Stimulated activated naive CD8-positive, alpha-beta T cell treated with anti-CD3 and anti-CD28 coated beads, Interleukin-15, amount 100 ng/mL, for 72 hours (primary cell): ENCODE measurements around the gene ZPBP2.

Source experiments
- ATAC-seq: fragments of 150-1000 bp; cut with Tn5 transposase; 2 replicates; pipeline ENCODE4 v1.10.0; 2021; ENCODE audit warnings: mild to moderate bottlenecking, moderate library complexity
- DNase-seq, 2 donors: peaks; one replicate each; pipeline ENCODE4 v3.0.0; 2021 to 2022
- H3K27ac Mint-ChIP-seq, 2 donors: one replicate each; pipeline ENCODE4 v1.8.0; 2022; ENCODE audit warnings: mild to moderate bottlenecking in 2 of 2, mixed read lengths in 2 of 2, moderate library complexity in 2 of 2
- H3K27me3 Mint-ChIP-seq: one replicate; pipeline ENCODE4 v1.8.0; 2022; ENCODE audit warnings: mixed read lengths
- H3K4me1 Mint-ChIP-seq: one replicate; pipeline ENCODE4 v1.8.0; 2022; ENCODE audit warnings: mild to moderate bottlenecking, mixed read lengths
- H3K4me3 Mint-ChIP-seq, 2 donors: one replicate each; pipeline ENCODE4 v1.8.0; 2022; ENCODE audit warnings: mild to moderate bottlenecking in 2 of 2, mixed read lengths in 2 of 2, moderate library complexity in 1 of 2
- H3K9me3 Mint-ChIP-seq, 2 donors: one replicate each; pipeline ENCODE4 v1.8.0; 2022; ENCODE audit warnings: mixed read lengths in 2 of 2

Gene ZPBP2

GRCh38 chr17:39867880-39868553 lies at the start of gene ZPBP2:
Gene ZPBP2, plus strand, starts transcription at chr17:39868202. Its CDS starts 153 bp downstream, at chr17:39868355.
- Mint-ChIP-seq H3K4me3 (peak within 1 kb of the TSS; percentile 71 to 83), H3K27me3 (no peaks in the 10 kb centered on the region), H3K27ac (peak within 1 kb of the TSS; percentile 89 to 98), H3K4me1 (peaks cover 52% of the 10 kb centered on the region), H3K9me3 (peaks cover 0 to 3% of the 10 kb centered on the region in 2 donors)
- ATAC-seq, result no peak
- peak; percentile 44 to 57 for DNase-seq

DNA sequence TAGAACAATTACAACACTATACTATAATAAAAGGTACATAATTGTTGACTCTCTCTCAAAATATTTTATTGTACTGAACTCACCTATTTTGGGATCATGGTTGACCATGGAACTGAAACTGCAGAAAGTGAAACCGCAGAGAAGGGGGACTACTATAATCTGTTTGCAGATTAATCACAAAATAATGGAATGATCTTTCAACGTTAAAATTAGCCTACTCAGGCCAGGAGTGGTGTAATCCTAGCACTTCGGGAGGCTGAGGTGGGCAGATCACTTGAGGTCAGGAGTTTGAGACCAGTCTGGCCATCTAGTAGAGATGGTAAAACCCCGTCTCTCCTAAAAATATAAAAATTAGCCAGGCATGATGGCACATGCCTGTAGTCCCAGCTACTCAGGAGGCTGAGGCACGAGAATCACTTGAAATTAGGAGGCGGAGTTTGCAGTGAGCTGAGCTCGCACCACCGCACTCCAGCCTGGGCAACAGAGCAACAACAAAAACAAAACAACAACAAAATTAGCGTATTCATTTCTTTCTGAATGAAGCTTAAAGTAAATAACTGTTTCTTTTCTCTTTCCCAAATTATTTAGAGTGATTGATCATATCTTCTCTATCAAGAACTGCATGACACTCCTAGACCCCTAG lies 49.5 kb upstream of the ZPBP2 start:
- DNase-seq (no peak), ATAC-seq (no peak)
- H3K4me1 Mint-ChIP-seq, result peaks cover 70% of the 10 kb centered on the region
- H3K27me3 Mint-ChIP-seq, result no peaks in the 10 kb centered on the region
- H3K4me3 Mint-ChIP-seq, result peak overlapping the region; percentile 12 to 41
- H3K27ac Mint-ChIP-seq, result peak overlapping the region; percentile 74 to 82
- peaks cover 13 to 22% of the 10 kb centered on the region in 2 donors for H3K9me3 Mint-ChIP-seq

- peaks cover 32 to 36% of the 10 kb centered on the region in 2 donors for H3K9me3 Mint-ChIP-seq
- DNase-seq, result no peak
- H3K4me3 Mint-ChIP-seq, result peak overlapping the region; percentile 4 to 36
- H3K27ac Mint-ChIP-seq, result peak overlapping the region in 1 of 2 donors; percentile 92
- peaks cover 49% of the 10 kb centered on the region for H3K4me1 Mint-ChIP-seq
- no peak for ATAC-seq
- H3K27me3 Mint-ChIP-seq, result no peaks in the 10 kb centered on the region
Measured at GRCh38 chr17:39820541-39820940, 47.5 kb upstream of the ZPBP2 start.

GRCh38 chr17:39820987-39821386 lies 47.0 kb upstream of the ZPBP2 start:
- Mint-ChIP-seq H3K4me1 (peaks cover 46% of the 10 kb centered on the region), H3K4me3 (no peak overlapping the region), H3K9me3 (peaks cover 34 to 37% of the 10 kb centered on the region in 2 donors), H3K27me3 (no peaks in the 10 kb centered on the region), H3K27ac (peak overlapping the region in 1 of 2 donors; percentile 92)
- no peak for ATAC-seq
- no peak for DNase-seq

DNA sequence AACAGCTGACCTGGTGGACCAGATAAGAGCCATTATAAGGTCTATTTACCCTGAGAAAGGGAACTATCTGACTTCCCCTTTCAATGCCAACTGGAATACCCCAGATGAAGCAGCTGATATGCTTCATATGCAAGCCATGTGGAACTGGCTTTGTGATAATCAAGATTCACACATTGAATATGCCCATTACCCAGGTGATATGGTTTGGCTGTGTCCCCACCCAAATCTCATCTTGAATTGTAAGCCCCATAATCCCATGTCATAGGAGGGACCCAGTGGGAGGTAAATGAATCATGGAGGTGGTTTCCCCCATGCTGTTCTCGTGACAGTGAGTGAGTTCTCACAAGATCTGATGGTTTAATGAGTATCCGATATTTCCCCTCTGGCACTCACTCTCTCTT lies 46.0 kb upstream of the ZPBP2 start:
- peaks cover 34 to 44% of the 10 kb centered on the region in 2 donors for H3K9me3 Mint-ChIP-seq
- ATAC-seq, result peak; percentile 42
- no peak overlapping the region for H3K4me3 Mint-ChIP-seq
- peak in 1 of 2 donors; percentile 23 for DNase-seq
- H3K4me1 Mint-ChIP-seq, result peaks cover 57% of the 10 kb centered on the region
- no peak overlapping the region for H3K27ac Mint-ChIP-seq
- H3K27me3 Mint-ChIP-seq, result no peaks in the 10 kb centered on the region

GRCh38 chr17:39823407-39824054 lies 44.5 kb upstream of the ZPBP2 start:
- DNase-seq, result peak in 1 of 2 donors; percentile 23
- H3K4me1 Mint-ChIP-seq, result peaks cover 65% of the 10 kb centered on the region
- H3K4me3 Mint-ChIP-seq, result no peak overlapping the region
- no peaks in the 10 kb centered on the region for H3K27me3 Mint-ChIP-seq
- peaks cover 34 to 44% of the 10 kb centered on the region in 2 donors for H3K9me3 Mint-ChIP-seq
- no peak overlapping the region for H3K27ac Mint-ChIP-seq
- no peak for ATAC-seq

DNA sequence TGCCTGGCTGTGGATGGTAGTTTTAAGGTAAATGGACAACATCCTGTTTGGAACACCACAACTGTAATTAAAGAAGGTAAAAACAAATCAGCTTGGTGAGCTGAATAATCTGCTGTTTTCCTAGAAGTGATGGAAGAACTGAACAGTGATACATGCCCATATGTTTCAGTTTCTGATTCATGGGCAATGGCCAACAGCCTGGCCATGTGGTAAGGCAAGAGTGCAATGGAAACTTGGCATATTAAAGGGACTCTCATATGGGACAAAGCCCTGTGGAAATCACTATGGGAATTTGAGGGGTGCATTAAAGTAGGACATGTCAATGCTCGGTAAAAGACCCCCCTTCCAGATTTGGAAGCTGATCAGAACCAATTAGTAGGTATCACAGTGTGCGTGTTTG lies 41.7 kb upstream of the ZPBP2 start:
- no peak for DNase-seq

GRCh38 chr17:39828443-39828842 lies 39.6 kb upstream of the ZPBP2 start:
- Mint-ChIP-seq H3K27me3 (no peaks in the 10 kb centered on the region), H3K27ac (no peak overlapping the region), H3K4me3 (no peak overlapping the region), H3K9me3 (peaks cover 21 to 22% of the 10 kb centered on the region in 2 donors), H3K4me1 (peaks cover 40% of the 10 kb centered on the region)
- DNase-seq (no peak), ATAC-seq (peak; percentile 56)

More for the DNA sequence above, 41.7 kb upstream of the ZPBP2 start:
- no peaks in the 10 kb centered on the region for H3K27me3 Mint-ChIP-seq
- no peak overlapping the region for H3K27ac Mint-ChIP-seq
- no peak overlapping the region for H3K4me3 Mint-ChIP-seq
- peaks cover 46% of the 10 kb centered on the region for H3K4me1 Mint-ChIP-seq
- peaks cover 34 to 42% of the 10 kb centered on the region in 2 donors for H3K9me3 Mint-ChIP-seq
- no peak for ATAC-seq

GRCh38 chr17:39831588-39831987 lies 36.4 kb upstream of the ZPBP2 start:
- no peak overlapping the region for H3K27ac Mint-ChIP-seq
- no peak for DNase-seq
- H3K4me1 Mint-ChIP-seq, result peaks cover 58% of the 10 kb centered on the region
- no peak for ATAC-seq
- H3K4me3 Mint-ChIP-seq, result no peak overlapping the region
- no peaks in the 10 kb centered on the region for H3K27me3 Mint-ChIP-seq
- peaks cover 6 to 19% of the 10 kb centered on the region in 2 donors for H3K9me3 Mint-ChIP-seq

GRCh38 chr17:39834017-39834416 lies 34.0 kb upstream of the ZPBP2 start:
- no peak overlapping the region for H3K4me3 Mint-ChIP-seq
- H3K4me1 Mint-ChIP-seq, result peaks cover 40% of the 10 kb centered on the region
- H3K27me3 Mint-ChIP-seq, result no peaks in the 10 kb centered on the region
- ATAC-seq (peak; percentile 83), DNase-seq (no peak)
- peaks cover 13 to 29% of the 10 kb centered on the region in 2 donors for H3K9me3 Mint-ChIP-seq
- H3K27ac Mint-ChIP-seq, result no peak overlapping the region

DNA sequence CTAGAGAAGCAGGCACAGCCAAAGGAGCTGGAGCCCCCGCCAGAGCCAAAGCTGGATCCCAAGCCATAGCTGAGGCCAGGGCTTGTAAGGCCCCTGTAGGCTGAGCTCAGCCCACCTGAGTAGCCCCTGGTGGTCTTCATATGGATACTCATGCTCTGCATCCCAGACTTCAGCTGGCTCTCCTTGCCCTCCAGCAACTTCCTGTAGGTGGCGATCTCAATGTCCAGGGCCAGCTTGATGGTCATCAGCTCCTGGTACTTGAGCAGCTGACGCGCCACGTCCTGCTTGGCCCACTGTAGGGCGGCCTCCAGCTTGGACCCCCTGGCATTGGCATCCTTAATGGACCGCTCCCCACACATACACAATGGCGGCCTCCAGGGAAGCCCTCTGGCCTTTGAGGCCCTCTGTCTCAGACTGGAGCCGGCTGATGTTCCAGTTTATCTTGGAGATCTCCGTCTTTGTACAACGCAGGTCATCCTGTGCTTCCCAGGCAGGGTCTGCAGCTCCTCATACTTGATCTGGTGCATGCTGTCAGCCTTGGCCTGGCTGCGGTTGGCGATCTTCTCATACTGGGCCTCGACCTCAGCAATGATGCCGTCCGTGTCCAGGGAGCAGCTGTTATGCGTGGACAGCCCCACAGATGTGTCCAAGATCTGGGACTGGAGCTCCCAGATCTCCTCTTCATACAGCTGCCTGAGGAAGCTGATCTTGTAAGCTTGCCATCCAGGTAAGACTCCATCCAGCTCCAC lies 32.8 kb upstream of the ZPBP2 start:
- no peak for DNase-seq
- no peak overlapping the region for H3K4me3 Mint-ChIP-seq
- peaks cover 17 to 29% of the 10 kb centered on the region in 2 donors for H3K9me3 Mint-ChIP-seq
- no peak overlapping the region for H3K27ac Mint-ChIP-seq
- H3K27me3 Mint-ChIP-seq, result no peaks in the 10 kb centered on the region
- no peak for ATAC-seq
- H3K4me1 Mint-ChIP-seq, result peaks cover 40% of the 10 kb centered on the region

- H3K4me3 Mint-ChIP-seq, result no peak overlapping the region
- DNase-seq, result no peak
- no peak for ATAC-seq
- H3K27me3 Mint-ChIP-seq, result no peaks in the 10 kb centered on the region
- H3K27ac Mint-ChIP-seq, result peak overlapping the region in 1 of 2 donors; percentile 28
- H3K4me1 Mint-ChIP-seq, result peaks cover 49% of the 10 kb centered on the region
- peaks cover 17 to 29% of the 10 kb centered on the region in 2 donors for H3K9me3 Mint-ChIP-seq
Measured at GRCh38 chr17:39836117-39836516, 31.9 kb upstream of the ZPBP2 start.

- DNase-seq (no peak), ATAC-seq (no peak)
- Mint-ChIP-seq H3K27me3 (no peaks in the 10 kb centered on the region), H3K27ac (no peak overlapping the region), H3K4me3 (no peak overlapping the region), H3K9me3 (peaks cover 17 to 29% of the 10 kb centered on the region in 2 donors), H3K4me1 (peaks cover 60% of the 10 kb centered on the region)
Measured at GRCh38 chr17:39838057-39838456, 29.9 kb upstream of the ZPBP2 start.

DNA sequence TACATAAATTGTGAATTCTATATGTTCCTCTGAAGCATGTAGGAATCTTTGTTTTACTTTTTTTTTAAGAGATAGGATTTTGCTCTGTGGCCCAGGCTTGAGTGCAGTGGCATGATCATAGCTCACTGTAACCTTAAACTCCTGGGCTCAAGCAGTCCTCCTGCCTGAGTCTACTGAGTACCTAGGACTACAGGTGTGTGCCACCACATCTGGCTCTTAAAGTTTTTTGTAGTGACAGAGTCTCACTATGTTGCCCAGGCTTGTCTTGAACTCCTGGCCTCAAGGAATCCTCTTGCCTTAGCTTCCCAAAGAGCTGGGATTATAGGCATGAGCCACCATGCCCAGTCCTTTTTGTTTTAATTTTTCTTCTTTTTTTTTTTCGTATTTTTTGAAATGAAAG lies 29.2 kb upstream of the ZPBP2 start:
- Mint-ChIP-seq H3K9me3 (peaks cover 17 to 29% of the 10 kb centered on the region in 2 donors), H3K27ac (no peak overlapping the region), H3K4me3 (no peak overlapping the region), H3K4me1 (peaks cover 62% of the 10 kb centered on the region), H3K27me3 (no peaks in the 10 kb centered on the region)
- DNase-seq (no peak), ATAC-seq (no peak)

DNA sequence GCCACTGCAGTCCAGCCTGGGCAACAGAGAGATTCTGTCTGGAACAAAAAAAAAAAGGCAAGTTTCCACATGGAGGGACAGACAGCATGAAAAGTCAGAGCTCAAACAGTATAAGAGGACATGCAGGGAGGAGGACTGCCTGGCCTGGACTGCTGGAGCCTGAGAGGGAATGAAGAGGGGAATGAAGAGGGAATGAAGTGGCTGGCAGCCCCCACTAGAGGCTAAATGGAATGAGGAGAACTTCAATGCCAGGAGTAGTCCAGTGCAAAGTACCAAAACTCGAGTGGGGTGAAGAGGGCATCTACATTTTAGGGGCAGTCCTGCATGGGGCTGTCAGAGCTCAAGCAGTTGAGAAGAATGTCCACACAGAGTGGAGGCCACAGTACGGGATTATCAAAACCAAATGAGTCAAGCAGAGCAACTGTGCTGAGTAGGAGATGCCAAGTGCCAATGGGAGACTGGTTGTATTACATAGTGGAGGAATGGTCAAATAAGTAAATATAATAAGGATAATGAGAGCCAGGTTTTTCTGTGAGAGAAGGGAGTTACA lies 26.8 kb upstream of the ZPBP2 start:
- no peak for DNase-seq
- no peaks in the 10 kb centered on the region for H3K27me3 Mint-ChIP-seq
- no peak overlapping the region for H3K27ac Mint-ChIP-seq
- no peak for ATAC-seq
- H3K9me3 Mint-ChIP-seq, result peaks cover 11 to 12% of the 10 kb centered on the region in 2 donors
- H3K4me1 Mint-ChIP-seq, result peaks cover 62% of the 10 kb centered on the region
- no peak overlapping the region for H3K4me3 Mint-ChIP-seq
